ENCODE data around the gene KPNA1.

DNA sequence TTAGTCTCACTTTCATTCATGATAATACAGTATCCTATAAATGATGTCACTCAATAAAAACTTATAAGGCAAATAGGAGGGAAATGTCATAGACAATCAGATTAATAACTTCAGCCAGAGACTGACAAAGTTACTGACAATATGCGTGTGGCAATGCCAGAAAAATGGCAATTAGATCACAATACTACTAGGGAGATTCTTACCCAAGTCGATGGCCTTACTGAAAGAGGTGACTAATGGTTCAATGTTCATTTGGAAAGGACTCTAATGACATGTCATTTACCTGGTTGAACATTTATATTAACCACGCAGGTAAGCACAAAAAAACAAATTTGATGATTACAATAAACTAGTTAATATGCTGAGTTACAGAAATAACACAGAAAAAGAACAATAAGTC is 52.9 kb downstream of the KPNA1 start:
- TF ChIP-seq CTCF (IDR thresholded peaks at IDR 0.05; ENCODE audit: low read depth, low read length) (no peak), MAX (IDR thresholded peaks at IDR 0.05; ENCODE audit: low read depth, low read length) (no peak), POLR2A (IDR thresholded peaks at IDR 0.05; ENCODE audit: extremely low read depth, insufficient read length) (no peak), MYC (IDR thresholded peaks at IDR 0.05; ENCODE audit: low read depth, low read length) (no peak)
